ENCODE data around the gene PRPF39. TPM values are rescaled to one million over a fixed set of nuclear protein-coding genes. Genes with fewer than 3 reads are reported as not detected.

PRPF39 gene
- polyA plus RNA-seq, 1 of the 3 experiments (the other 2 are of a cell fraction): 14.6 TPM

DNA sequence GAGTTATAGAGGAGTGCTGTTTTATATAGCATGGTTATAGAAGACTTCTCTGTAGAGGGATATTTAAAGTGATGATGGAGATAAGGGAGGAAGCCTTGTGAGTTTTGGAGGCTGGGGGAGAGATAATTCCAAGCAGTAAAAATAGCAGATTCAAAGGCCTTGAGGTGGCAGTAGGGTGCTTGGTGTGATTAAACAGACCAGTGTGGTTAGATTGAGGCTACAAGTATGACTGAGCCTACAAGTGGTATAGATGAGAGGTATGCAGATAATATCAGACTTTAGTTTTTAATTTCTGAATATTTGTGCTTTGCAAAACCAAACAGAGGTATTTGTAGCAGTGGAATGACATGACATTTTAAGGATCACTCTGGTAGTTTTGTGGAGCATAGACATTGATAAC, 72.2 kb downstream of the PRPF39 start:
- H3K4me1 ChIP-seq (ENCODE audit: control insufficient read depth in 1 of 2, insufficient read depth in 2 of 2, low read depth in 1 of 2, low read length in 1 of 2): no peaks in the 10 kb centered on the region
- H3K27ac ChIP-seq (ENCODE audit: low read depth in 2 of 2, low read length in 1 of 2): no peak overlapping the region
- no peak overlapping the region for H3K4me3 ChIP-seq (ENCODE audit: low read depth in 2 of 2, low read length in 1 of 2)
- no peak for DNase-seq
- H3F3A ChIP-seq (replicated peaks; ENCODE audit: insufficient read depth): no peaks in the 10 kb centered on the region
- H3K9me3 ChIP-seq: no peaks in the 10 kb centered on the region
- no peaks in the 10 kb centered on the region for H3K27me3 ChIP-seq (ENCODE audit: insufficient read depth)
- no peak overlapping the region for H3K4me2 ChIP-seq
- POLR2A ChIA-PET: no interaction called here
- no peaks in the 10 kb centered on the region for H4K20me1 ChIP-seq (ENCODE audit: insufficient read depth)
- TF ChIP-seq NRF1 (IDR thresholded peaks at IDR 0.05; ENCODE audit: low read depth, low read length): no peak
- TF ChIP-seq FOXJ3 (CRISPR knock-in tag; IDR thresholded peaks at IDR 0.05): no peak
- no peak for TF ChIP-seq SMC3 (IDR thresholded peaks at IDR 0.05; ENCODE audit: low read depth, low read length)
- TF ChIP-seq, protein P1, sequence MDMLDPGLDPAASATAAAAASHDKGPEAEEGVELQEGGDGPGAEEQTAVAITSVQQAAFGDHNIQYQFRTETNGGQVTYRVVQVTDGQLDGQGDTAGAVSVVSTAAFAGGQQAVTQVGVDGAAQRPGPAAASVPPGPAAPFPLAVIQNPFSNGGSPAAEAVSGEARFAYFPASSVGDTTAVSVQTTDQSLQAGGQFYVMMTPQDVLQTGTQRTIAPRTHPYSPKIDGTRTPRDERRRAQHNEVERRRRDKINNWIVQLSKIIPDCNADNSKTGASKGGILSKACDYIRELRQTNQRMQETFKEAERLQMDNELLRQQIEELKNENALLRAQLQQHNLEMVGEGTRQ (IDR thresholded peaks at IDR 0.05; ENCODE audit: borderline replicate concordance, low read depth, low read length): no peak
- TF ChIP-seq RAD21 (IDR thresholded peaks at IDR 0.05; ENCODE audit: low read length): no peak
- TF ChIP-seq, protein P2, sequence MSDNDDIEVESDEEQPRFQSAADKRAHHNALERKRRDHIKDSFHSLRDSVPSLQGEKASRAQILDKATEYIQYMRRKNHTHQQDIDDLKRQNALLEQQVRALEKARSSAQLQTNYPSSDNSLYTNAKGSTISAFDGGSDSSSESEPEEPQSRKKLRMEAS (IDR thresholded peaks at IDR 0.05; ENCODE audit: low read depth): no peak
- no peak for TF ChIP-seq FOSL2 (IDR thresholded peaks at IDR 0.05; ENCODE audit: borderline replicate concordance, low read depth)
- no peak for TF ChIP-seq MXI1 (IDR thresholded peaks at IDR 0.05; ENCODE audit: low read depth, low read length)
- TF ChIP-seq JUND (IDR thresholded peaks at IDR 0.05): no peak
- TF ChIP-seq TAF1 (IDR thresholded peaks at IDR 0.05; ENCODE audit: borderline replicate concordance, low read depth, low read length): no peak
- TF ChIP-seq, protein P3, sequence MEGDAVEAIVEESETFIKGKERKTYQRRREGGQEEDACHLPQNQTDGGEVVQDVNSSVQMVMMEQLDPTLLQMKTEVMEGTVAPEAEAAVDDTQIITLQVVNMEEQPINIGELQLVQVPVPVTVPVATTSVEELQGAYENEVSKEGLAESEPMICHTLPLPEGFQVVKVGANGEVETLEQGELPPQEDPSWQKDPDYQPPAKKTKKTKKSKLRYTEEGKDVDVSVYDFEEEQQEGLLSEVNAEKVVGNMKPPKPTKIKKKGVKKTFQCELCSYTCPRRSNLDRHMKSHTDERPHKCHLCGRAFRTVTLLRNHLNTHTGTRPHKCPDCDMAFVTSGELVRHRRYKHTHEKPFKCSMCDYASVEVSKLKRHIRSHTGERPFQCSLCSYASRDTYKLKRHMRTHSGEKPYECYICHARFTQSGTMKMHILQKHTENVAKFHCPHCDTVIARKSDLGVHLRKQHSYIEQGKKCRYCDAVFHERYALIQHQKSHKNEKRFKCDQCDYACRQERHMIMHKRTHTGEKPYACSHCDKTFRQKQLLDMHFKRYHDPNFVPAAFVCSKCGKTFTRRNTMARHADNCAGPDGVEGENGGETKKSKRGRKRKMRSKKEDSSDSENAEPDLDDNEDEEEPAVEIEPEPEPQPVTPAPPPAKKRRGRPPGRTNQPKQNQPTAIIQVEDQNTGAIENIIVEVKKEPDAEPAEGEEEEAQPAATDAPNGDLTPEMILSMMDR (IDR thresholded peaks at IDR 0.05): no peak
- TF ChIP-seq, protein P4, sequence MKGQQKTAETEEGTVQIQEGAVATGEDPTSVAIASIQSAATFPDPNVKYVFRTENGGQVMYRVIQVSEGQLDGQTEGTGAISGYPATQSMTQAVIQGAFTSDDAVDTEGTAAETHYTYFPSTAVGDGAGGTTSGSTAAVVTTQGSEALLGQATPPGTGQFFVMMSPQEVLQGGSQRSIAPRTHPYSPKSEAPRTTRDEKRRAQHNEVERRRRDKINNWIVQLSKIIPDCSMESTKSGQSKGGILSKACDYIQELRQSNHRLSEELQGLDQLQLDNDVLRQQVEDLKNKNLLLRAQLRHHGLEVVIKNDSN (IDR thresholded peaks at IDR 0.05; ENCODE audit: borderline replicate concordance, low read depth): no peak
- no peak for TF ChIP-seq CHD2 (IDR thresholded peaks at IDR 0.05; ENCODE audit: low read length, partially characterized antibody)
- H3K9ac ChIP-seq: no peak overlapping the region
- CTCF ChIA-PET: no interaction called here
- no peak overlapping the region for H2AFZ ChIP-seq (ENCODE audit: low read depth)
- H3K9me2 ChIP-seq: no peaks in the 10 kb centered on the region
- H3K79me2 ChIP-seq (ENCODE audit: insufficient read depth): no peaks in the 10 kb centered on the region
- no peaks in the 10 kb centered on the region for H3K36me3 ChIP-seq (replicated peaks in 1 of 2; ENCODE audit: control insufficient read depth in 1 of 2, insufficient read depth in 2 of 2, low read length in 1 of 2)

Small RNAs within 50 kb of the gene (small RNA-seq; reads per million reads assigned to genes)
- 0 reads per million in 7 experiments for gene RF00151
- 46.2 to 8,266 (median 429) reads per million in 7 experiments for gene SNORD127

Other genes starting within 250 kb of the PRPF39 start
- gene KLHL28, start 122.2 kb upstream of the PRPF39 start, polyA plus RNA-seq (2012; rRNA removed): 0.72 and 1.3 TPM in 2 replicates
- 2.1 and 4.1 TPM in 2 replicates for gene TOGARAM1, start 121.9 kb upstream of the PRPF39 start, polyA plus RNA-seq (2012; rRNA removed)
- 21.8 and 24.5 TPM in 2 replicates for gene FKBP3, start 50.4 kb downstream of the PRPF39 start, polyA plus RNA-seq (2012; rRNA removed)
- gene FANCM, start 51.8 kb downstream of the PRPF39 start, polyA plus RNA-seq (2012; rRNA removed): 0.67 and 0.91 TPM in 2 replicates
- 2.6 and 3.0 TPM in 2 replicates for gene MIS18BP1, start 169.1 kb downstream of the PRPF39 start, polyA plus RNA-seq (2012; rRNA removed)